Measurements from ENCODE around the gene RGS3.

RGS3 gene

GRCh38 chr9:113645227-113645977 lies 181.9 kb downstream of the RGS3 start:
- TF ChIP-seq, protein P1, sequence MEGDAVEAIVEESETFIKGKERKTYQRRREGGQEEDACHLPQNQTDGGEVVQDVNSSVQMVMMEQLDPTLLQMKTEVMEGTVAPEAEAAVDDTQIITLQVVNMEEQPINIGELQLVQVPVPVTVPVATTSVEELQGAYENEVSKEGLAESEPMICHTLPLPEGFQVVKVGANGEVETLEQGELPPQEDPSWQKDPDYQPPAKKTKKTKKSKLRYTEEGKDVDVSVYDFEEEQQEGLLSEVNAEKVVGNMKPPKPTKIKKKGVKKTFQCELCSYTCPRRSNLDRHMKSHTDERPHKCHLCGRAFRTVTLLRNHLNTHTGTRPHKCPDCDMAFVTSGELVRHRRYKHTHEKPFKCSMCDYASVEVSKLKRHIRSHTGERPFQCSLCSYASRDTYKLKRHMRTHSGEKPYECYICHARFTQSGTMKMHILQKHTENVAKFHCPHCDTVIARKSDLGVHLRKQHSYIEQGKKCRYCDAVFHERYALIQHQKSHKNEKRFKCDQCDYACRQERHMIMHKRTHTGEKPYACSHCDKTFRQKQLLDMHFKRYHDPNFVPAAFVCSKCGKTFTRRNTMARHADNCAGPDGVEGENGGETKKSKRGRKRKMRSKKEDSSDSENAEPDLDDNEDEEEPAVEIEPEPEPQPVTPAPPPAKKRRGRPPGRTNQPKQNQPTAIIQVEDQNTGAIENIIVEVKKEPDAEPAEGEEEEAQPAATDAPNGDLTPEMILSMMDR (conservative IDR thresholded peaks at IDR 0.05; ENCODE audit: low read depth, low read length): no peak
- H3K4me3 ChIP-seq (ENCODE audit: low read length): no peak overlapping the region
- DNase-seq (ENCODE audit: low read depth): no peak

GRCh38 chr9:113645978-113646253 lies 182.4 kb downstream of the RGS3 start:
- H3K4me3 ChIP-seq (ENCODE audit: low read length): no peak overlapping the region
- TF ChIP-seq, protein P1 (conservative IDR thresholded peaks at IDR 0.05; ENCODE audit: low read depth, low read length): no peak
- no peak for DNase-seq (ENCODE audit: low read depth)

DNA sequence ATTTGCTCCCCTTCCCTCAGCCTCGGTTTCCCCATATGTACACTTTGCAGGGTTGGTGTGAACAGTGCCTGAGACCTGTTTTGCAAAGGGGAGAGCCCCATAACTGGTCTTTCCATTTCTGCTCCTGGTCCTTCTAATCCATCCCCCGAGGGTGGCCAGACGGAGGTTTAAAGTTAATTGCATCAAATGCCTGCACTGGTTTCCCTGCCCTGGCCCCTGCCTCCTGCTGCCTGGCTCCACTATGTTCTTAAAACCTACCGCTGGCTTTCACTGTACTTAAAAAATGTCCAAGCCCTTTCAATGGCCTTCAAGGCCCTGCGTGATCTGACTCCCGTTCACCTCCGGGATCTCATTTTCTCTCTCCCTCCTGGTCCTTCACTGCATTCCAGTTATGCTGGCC lies 183.0 kb downstream of the RGS3 start:
- no peak overlapping the region for H3K4me3 ChIP-seq (ENCODE audit: low read length)
- DNase-seq (ENCODE audit: low read depth): no peak
- TF ChIP-seq, protein P1 (conservative IDR thresholded peaks at IDR 0.05; ENCODE audit: low read depth, low read length): no peak

All from retinal pigment epithelial cell (primary cell).